ENCODE results near the gene FGF13.

Gene FGF13

GRCh38 chrX:138664466-138664865 lies 47.1 kb downstream of the FGF13 start:
- in situ Hi-C loops (cut with MboI; ENCODE audit: low sequenced_read_pairs): no loop called here

GRCh38 chrX:138664016-138664415 lies 47.5 kb downstream of the FGF13 start:
- in situ Hi-C loops (cut with MboI; ENCODE audit: low sequenced_read_pairs): no loop called here

- in situ Hi-C loops (cut with MboI; ENCODE audit: low sequenced_read_pairs): no loop called here
Measured at GRCh38 chrX:138651494-138651893, 60.0 kb downstream of the FGF13 start.

GRCh38 chrX:138648568-138648967 lies 62.9 kb downstream of the FGF13 start:
- in situ Hi-C loops (cut with MboI; ENCODE audit: low sequenced_read_pairs): no loop called here

- in situ Hi-C loops (cut with MboI; ENCODE audit: low sequenced_read_pairs): no loop called here
Measured at GRCh38 chrX:138638996-138639395, 72.5 kb downstream of the FGF13 start.

Measured in HL-60/S4 treated with phorbol 12-myristate 13-acetate at 8.2 ng/mL for 4 days and 3 days (cell line).